HG03565 (cell line): ENCODE results near the gene HIVEP3.
A peak's percentile ranks its signal among the peaks of the same experiment; 100 is the strongest.

ENCODE experiments used
- ATAC-seq: cut with Tn5 transposase; IDR thresholded peaks from one replicate; pipeline ENCODE4 v1.9.1; 2021; ENCODE audit warnings: mild to moderate bottlenecking, moderate library complexity; ENCODE audit not compliant: unreplicated experiment

Gene HIVEP3

GRCh38 chr1:41766546-41766945 lies 152.2 kb downstream of the HIVEP3 start:
- ATAC-seq, result no peak

- no peak for ATAC-seq
Observed at GRCh38 chr1:41766041-41766440, 152.7 kb downstream of the HIVEP3 start.

GRCh38 chr1:41765152-41765551 lies 153.6 kb downstream of the HIVEP3 start:
- ATAC-seq, result no peak

- ATAC-seq, result no peak
Observed at GRCh38 chr1:41764656-41765055, 154.1 kb downstream of the HIVEP3 start.

- no peak for ATAC-seq
Observed at GRCh38 chr1:41762777-41763176, 155.9 kb downstream of the HIVEP3 start.

GRCh38 chr1:41762251-41762650 lies 156.5 kb downstream of the HIVEP3 start:
- ATAC-seq, result no peak

- ATAC-seq, result no peak
Observed at GRCh38 chr1:41758904-41759548, 159.7 kb downstream of the HIVEP3 start.

- no peak for ATAC-seq
Observed at GRCh38 chr1:41758500-41758899, 160.2 kb downstream of the HIVEP3 start.

GRCh38 chr1:41754540-41754939 lies 164.2 kb downstream of the HIVEP3 start:
- ATAC-seq, result no peak

- ATAC-seq, result peak; percentile 9
Observed at GRCh38 chr1:41752514-41753170, 166.1 kb downstream of the HIVEP3 start.

GRCh38 chr1:41751804-41752513 lies 166.8 kb downstream of the HIVEP3 start:
- peak; percentile 38 for ATAC-seq

- no peak for ATAC-seq
Observed at GRCh38 chr1:41749991-41750745, 168.6 kb downstream of the HIVEP3 start.

- ATAC-seq, result no peak
Observed at GRCh38 chr1:41745022-41745421, 173.7 kb downstream of the HIVEP3 start.

- no peak for ATAC-seq
Observed at GRCh38 chr1:41743366-41743765, 175.4 kb downstream of the HIVEP3 start.

GRCh38 chr1:41742219-41742618 lies 176.5 kb downstream of the HIVEP3 start:
- ATAC-seq, result no peak

GRCh38 chr1:41741244-41741643 lies 177.5 kb downstream of the HIVEP3 start:
- no peak for ATAC-seq

- ATAC-seq, result no peak
Observed at GRCh38 chr1:41740630-41741239, 178.0 kb downstream of the HIVEP3 start.

GRCh38 chr1:41740058-41740457 lies 178.7 kb downstream of the HIVEP3 start:
- no peak for ATAC-seq

- ATAC-seq, result peak; percentile 37
Observed at GRCh38 chr1:41739061-41739955, 179.4 kb downstream of the HIVEP3 start.

GRCh38 chr1:41738475-41738874 lies 180.2 kb downstream of the HIVEP3 start:
- no peak for ATAC-seq
